BE2C (cell line): ENCODE results near the gene NKAIN4.

Experiments used
- DNase-seq: peaks from one replicate; pipeline ENCODE4 v3.0.0-alpha.2; 2020
- H3K27me3 ChIP-seq: fragments of 250-450 bp; sonication (Bioruptor Pico); 2 replicates; pipeline ENCODE4 v1.5.1; 2020; ENCODE audit warnings: mild to moderate bottlenecking
- H3K36me3 ChIP-seq: fragments of 250-450 bp; sonication (Bioruptor Pico); 2 replicates; pipeline ENCODE4 v1.5.1; 2020; ENCODE audit warnings: mild to moderate bottlenecking
- H3K4me1 ChIP-seq: fragments of 250-450 bp; sonication (Bioruptor Pico); 2 replicates; pipeline ENCODE4 v1.5.1; 2020
- H3K4me3 ChIP-seq: 2 replicates; pipeline ENCODE4 v1.5.1; 2011; ENCODE audit warnings: low read depth, low read length
- H3K9me3 ChIP-seq: fragments of 250-450 bp; sonication (Bioruptor Pico); 2 replicates; pipeline ENCODE4 v1.5.1; 2020
- TF ChIP-seq, protein P1 (sequence below): IDR thresholded peaks from 2 replicates; pipeline ENCODE4 v1.5.1; 2012; ENCODE audit warnings: mild to moderate bottlenecking, low read depth, low read length

NKAIN4 gene

DNA sequence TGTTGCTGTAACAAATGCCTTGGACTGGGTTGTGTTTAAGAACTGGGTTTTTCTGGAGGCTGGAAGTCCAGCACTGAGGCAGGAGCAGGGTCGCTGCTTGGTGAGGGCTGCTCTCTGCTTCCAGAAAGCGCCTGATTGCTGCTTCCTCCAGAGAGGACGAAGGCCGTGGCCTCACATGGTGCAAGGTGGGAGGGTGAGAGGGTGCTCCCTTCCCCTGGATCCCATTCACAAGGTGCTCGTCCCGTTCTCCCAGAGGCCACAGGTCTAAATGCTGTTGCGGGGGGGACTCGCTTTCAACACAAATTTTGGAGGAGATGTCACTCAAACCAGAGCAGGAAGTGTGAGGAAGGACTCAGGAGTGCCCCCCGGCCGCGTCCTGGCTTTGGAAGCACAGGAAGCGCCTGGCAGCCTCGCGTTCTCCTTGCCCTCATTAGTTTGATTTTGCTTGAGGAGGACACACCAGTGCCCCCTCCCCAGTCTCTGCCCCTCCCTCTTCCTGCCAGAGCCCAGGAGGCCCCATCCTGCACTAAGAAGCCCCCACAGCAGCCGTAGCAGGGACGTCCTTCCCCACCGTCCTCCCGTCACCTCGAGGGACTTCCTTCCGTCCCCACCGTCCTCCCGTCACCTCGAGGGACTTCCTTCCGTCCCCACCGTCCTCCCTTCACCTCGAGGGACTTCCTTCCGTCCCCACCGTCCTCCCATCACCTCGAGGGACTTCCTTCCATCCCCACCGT, 7.7 kb upstream of the NKAIN4 start:
- peaks cover 17% of the 10 kb centered on the region for H3K27me3 ChIP-seq
- H3K4me3 ChIP-seq, result no peak overlapping the region

DNA sequence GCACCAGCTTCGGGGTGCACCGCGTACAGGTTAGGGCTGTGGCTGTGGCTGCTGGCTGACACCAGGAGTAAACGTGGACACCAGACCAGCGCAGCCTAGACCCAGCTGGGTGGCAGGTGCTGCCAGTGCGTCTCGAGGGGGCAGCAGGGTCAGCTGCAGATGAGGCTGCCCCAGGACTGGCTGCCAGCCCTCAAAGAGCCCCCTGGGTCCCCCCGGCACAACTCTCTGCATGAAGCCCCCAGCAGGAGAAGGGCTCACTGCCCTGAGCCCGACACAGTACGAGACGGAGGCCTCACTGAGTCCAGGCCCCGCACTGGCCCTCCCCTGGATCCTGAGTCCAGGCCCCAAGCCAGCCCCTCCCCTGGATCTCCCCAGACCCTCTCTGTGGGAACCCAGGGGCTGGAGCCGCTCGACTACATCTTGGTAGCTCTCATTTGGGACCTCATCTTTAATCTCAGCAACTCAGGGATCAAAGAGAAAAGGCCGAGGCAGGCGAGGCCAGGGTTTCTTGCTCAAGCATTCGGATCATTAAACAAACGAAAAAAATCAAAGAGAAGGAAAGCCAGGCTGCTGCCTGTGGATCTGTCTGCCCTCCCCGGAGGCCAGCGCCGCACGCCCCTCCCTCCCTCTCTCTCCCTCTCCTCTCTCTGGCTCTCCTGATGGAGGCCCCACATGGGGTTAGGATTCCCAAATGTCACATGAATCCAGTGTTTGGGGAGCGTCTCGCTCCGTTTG, 7.0 kb upstream of the NKAIN4 start:
- peaks cover 24% of the 10 kb centered on the region for H3K27me3 ChIP-seq
- no peaks in the 10 kb centered on the region for H3K4me1 ChIP-seq
- no peaks in the 10 kb centered on the region for H3K36me3 ChIP-seq
- no peak overlapping the region for H3K4me3 ChIP-seq
- H3K9me3 ChIP-seq, result no peaks in the 10 kb centered on the region; the same call in 1 of the 2 replicates
- DNase-seq, result no peak
- TF ChIP-seq, protein P1, sequence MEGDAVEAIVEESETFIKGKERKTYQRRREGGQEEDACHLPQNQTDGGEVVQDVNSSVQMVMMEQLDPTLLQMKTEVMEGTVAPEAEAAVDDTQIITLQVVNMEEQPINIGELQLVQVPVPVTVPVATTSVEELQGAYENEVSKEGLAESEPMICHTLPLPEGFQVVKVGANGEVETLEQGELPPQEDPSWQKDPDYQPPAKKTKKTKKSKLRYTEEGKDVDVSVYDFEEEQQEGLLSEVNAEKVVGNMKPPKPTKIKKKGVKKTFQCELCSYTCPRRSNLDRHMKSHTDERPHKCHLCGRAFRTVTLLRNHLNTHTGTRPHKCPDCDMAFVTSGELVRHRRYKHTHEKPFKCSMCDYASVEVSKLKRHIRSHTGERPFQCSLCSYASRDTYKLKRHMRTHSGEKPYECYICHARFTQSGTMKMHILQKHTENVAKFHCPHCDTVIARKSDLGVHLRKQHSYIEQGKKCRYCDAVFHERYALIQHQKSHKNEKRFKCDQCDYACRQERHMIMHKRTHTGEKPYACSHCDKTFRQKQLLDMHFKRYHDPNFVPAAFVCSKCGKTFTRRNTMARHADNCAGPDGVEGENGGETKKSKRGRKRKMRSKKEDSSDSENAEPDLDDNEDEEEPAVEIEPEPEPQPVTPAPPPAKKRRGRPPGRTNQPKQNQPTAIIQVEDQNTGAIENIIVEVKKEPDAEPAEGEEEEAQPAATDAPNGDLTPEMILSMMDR, result no peak

More for the DNA sequence above, 7.7 kb upstream of the NKAIN4 start:
- no peaks in the 10 kb centered on the region for H3K36me3 ChIP-seq
- H3K9me3 ChIP-seq, result no peaks in the 10 kb centered on the region; the same call in 1 of the 2 replicates
- TF ChIP-seq, protein P1, result no peak
- no peaks in the 10 kb centered on the region for H3K4me1 ChIP-seq
- no peak for DNase-seq

- DNase-seq, result no peak
- no peaks in the 10 kb centered on the region; the same call in 1 of the 2 replicates for H3K9me3 ChIP-seq
- H3K27me3 ChIP-seq, result peaks cover 31% of the 10 kb centered on the region
- TF ChIP-seq, protein P1, result no peak
- H3K4me1 ChIP-seq, result no peaks in the 10 kb centered on the region
- no peak overlapping the region for H3K4me3 ChIP-seq
- H3K36me3 ChIP-seq, result no peaks in the 10 kb centered on the region
Observed at GRCh38 chr20:63260521-63260920, 6.3 kb upstream of the NKAIN4 start.

GRCh38 chr20:63259734-63260460, 5.6 kb upstream of the NKAIN4 start:
- Histone ChIP-seq H3K4me1 (no peaks in the 10 kb centered on the region), H3K9me3 (no peaks in the 10 kb centered on the region; the same call in 1 of the 2 replicates), H3K27me3 (peaks cover 37% of the 10 kb centered on the region), H3K4me3 (no peak overlapping the region), H3K36me3 (no peaks in the 10 kb centered on the region)
- no peak for DNase-seq
- TF ChIP-seq, protein P1, result no peak

DNA sequence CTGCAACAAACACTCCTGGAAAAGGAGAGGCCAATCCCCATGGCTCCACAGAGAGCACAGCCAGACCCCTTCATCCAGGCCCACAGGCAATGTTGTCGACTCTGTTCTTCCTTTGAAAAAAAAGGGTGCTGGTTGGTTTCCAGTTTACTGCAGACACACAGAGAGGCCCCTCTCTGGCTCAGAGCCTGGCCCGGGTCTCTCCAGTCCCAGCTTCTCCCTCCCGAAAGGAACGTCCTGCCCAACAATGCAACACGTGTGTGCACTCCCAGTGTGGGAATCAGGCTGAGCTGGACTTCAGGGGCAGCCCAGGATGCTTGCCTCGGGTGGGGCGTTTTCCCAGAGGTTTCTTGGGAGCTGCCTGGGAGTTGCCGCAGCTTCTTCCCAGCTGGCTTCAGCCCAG, 4.5 kb upstream of the NKAIN4 start:
- H3K36me3 ChIP-seq, result no peaks in the 10 kb centered on the region
- no peaks in the 10 kb centered on the region; the same call in 1 of the 2 replicates for H3K9me3 ChIP-seq
- no peak for DNase-seq
- H3K4me3 ChIP-seq, result no peak overlapping the region
- TF ChIP-seq, protein P1, result no peak
- H3K4me1 ChIP-seq, result no peaks in the 10 kb centered on the region
- H3K27me3 ChIP-seq, result peaks cover 37% of the 10 kb centered on the region
